ENCODE measurements around the gene MGAT5. TPM values are rescaled to one million over a fixed set of nuclear protein-coding genes. Genes with fewer than 3 reads are reported as not detected.
A peak's percentile ranks its signal among the peaks of the same experiment; 100 is the strongest.

The MGAT5 gene
- total and polyA plus RNA-seq, 5 experiments from 2014 or later, result 3.6 to 61.1 (median 5.8) TPM

- Mint-ChIP-seq H3K27ac (no peak overlapping the region), H3K27me3 (no peaks in the 10 kb centered on the region), H3K4me1 (peaks cover 6 to 7% (median 7%) of the 10 kb centered on the region in 4 donors), H3K9me3 (no peaks in the 10 kb centered on the region), H3K36me3 (peaks cover 0 to 17% (median 16%) of the 10 kb centered on the region in 3 donors), H3K4me3 (no peak overlapping the region)
- DNase-seq, result no peak
- ATAC-seq, result no peak
- POLR2A ChIA-PET, result no interaction called here
Measured at GRCh38 chr2:134386310-134386709, 132.4 kb downstream of the MGAT5 start.

- Mint-ChIP-seq H3K27ac (no peak overlapping the region), H3K27me3 (no peaks in the 10 kb centered on the region)
Measured at GRCh38 chr2:134389381-134389780, 135.5 kb downstream of the MGAT5 start.

GRCh38 chr2:134391751-134392160, 137.9 kb downstream of the MGAT5 start:
- Mint-ChIP-seq H3K36me3 (peaks cover 0 to 10% (median 9%) of the 10 kb centered on the region in 3 donors), H3K27ac (peak overlapping the region in 3 of 10 donors; percentile 49 to 55 (median 53)), H3K9me3 (no peaks in the 10 kb centered on the region), H3K4me1 (peaks cover 12 to 18% (median 16%) of the 10 kb centered on the region in 4 donors), H3K4me3 (no peak overlapping the region), H3K27me3 (no peaks in the 10 kb centered on the region)
- ATAC-seq, result no peak
- POLR2A ChIA-PET, result no interaction called here
- no peak for DNase-seq

More at GRCh38 chr2:134389381-134389780, 135.5 kb downstream of the MGAT5 start:
- Mint-ChIP-seq H3K36me3 (peaks cover 0 to 17% (median 7%) of the 10 kb centered on the region in 3 donors), H3K4me1 (peaks cover 12 to 18% (median 15%) of the 10 kb centered on the region in 4 donors), H3K4me3 (no peak overlapping the region), H3K9me3 (no peaks in the 10 kb centered on the region)
- no peak for ATAC-seq
- POLR2A ChIA-PET, result no interaction called here
- no peak for DNase-seq

- peak overlapping the region in 1 of 10 donors; percentile 16 for H3K27ac Mint-ChIP-seq
- POLR2A ChIA-PET, result no interaction called here
- no peaks in the 10 kb centered on the region for H3K27me3 Mint-ChIP-seq
- H3K36me3 Mint-ChIP-seq, result peaks cover 0 to 11% (median 7%) of the 10 kb centered on the region in 3 donors
- no peak for ATAC-seq
- no peak overlapping the region for H3K4me3 Mint-ChIP-seq
- no peak for DNase-seq
- H3K4me1 Mint-ChIP-seq, result peaks cover 12 to 18% (median 16%) of the 10 kb centered on the region in 4 donors
- H3K9me3 Mint-ChIP-seq, result no peaks in the 10 kb centered on the region
Measured at GRCh38 chr2:134392442-134393074, 138.7 kb downstream of the MGAT5 start.

- peaks cover 0 to 14% (median 3%) of the 10 kb centered on the region in 3 donors for H3K36me3 Mint-ChIP-seq
- H3K27me3 Mint-ChIP-seq, result no peaks in the 10 kb centered on the region
- no peak for ATAC-seq
Measured at GRCh38 chr2:134393075-134393461, 139.2 kb downstream of the MGAT5 start.

GRCh38 chr2:134395779-134396178, 141.9 kb downstream of the MGAT5 start:
- H3K27ac Mint-ChIP-seq, result peak overlapping the region in 1 of 10 donors; percentile 69
- H3K36me3 Mint-ChIP-seq, result peaks cover 0 to 21% (median under 1%) of the 10 kb centered on the region in 3 donors
- H3K4me3 Mint-ChIP-seq, result no peak overlapping the region
- DNase-seq (no peak), ATAC-seq (no peak)
- H3K27me3 Mint-ChIP-seq, result no peaks in the 10 kb centered on the region
- peaks cover 10 to 16% (median 15%) of the 10 kb centered on the region in 4 donors for H3K4me1 Mint-ChIP-seq
- H3K9me3 Mint-ChIP-seq, result no peaks in the 10 kb centered on the region
- POLR2A ChIA-PET, result no interaction called here

More at GRCh38 chr2:134393075-134393461, 139.2 kb downstream of the MGAT5 start:
- POLR2A ChIA-PET, result no interaction called here
- Mint-ChIP-seq H3K4me3 (no peak overlapping the region), H3K4me1 (peaks cover 12 to 18% (median 16%) of the 10 kb centered on the region in 4 donors), H3K9me3 (no peaks in the 10 kb centered on the region), H3K27ac (no peak overlapping the region)
- no peak for DNase-seq

GRCh38 chr2:134396493-134396892, 142.6 kb downstream of the MGAT5 start:
- Mint-ChIP-seq H3K9me3 (no peaks in the 10 kb centered on the region), H3K36me3 (peaks cover 0 to 21% (median 0%) of the 10 kb centered on the region in 3 donors), H3K4me1 (peaks cover 7 to 10% (median 9%) of the 10 kb centered on the region in 4 donors), H3K27me3 (no peaks in the 10 kb centered on the region), H3K27ac (peak overlapping the region in 1 of 10 donors; percentile 38), H3K4me3 (no peak overlapping the region)
- no peak for ATAC-seq
- POLR2A ChIA-PET, result no interaction called here
- DNase-seq, result no peak

- H3K4me1 Mint-ChIP-seq, result peaks cover 0 to 8% (median 3%) of the 10 kb centered on the region in 4 donors
- ATAC-seq (no peak), DNase-seq (no peak)
- peak overlapping the region in 3 of 10 donors; percentile 20 to 59 (median 52) for H3K27ac Mint-ChIP-seq
- no peaks in the 10 kb centered on the region for H3K27me3 Mint-ChIP-seq
- H3K4me3 Mint-ChIP-seq, result peak overlapping the region in 1 of 10 donors; percentile 4
- peaks cover 0 to 22% (median 0%) of the 10 kb centered on the region in 3 donors for H3K36me3 Mint-ChIP-seq
- no peaks in the 10 kb centered on the region for H3K9me3 Mint-ChIP-seq
- POLR2A ChIA-PET, result no interaction called here
Measured at GRCh38 chr2:134397146-134397896, 143.4 kb downstream of the MGAT5 start.

GRCh38 chr2:134398300-134398699, 144.4 kb downstream of the MGAT5 start:
- no peak for ATAC-seq
- POLR2A ChIA-PET, result interaction anchor here (1.4 kb wide), 1 partner anchor 13 kb away, joined by 3 read pairs; no protein-coding TSS in a partner anchor
- H3K9me3 Mint-ChIP-seq, result no peaks in the 10 kb centered on the region
- H3K4me1 Mint-ChIP-seq, result peaks cover 0 to 6% (median 2%) of the 10 kb centered on the region in 4 donors
- H3K27ac Mint-ChIP-seq, result peak overlapping the region in 1 of 10 donors; percentile 55
- H3K36me3 Mint-ChIP-seq, result peaks cover 0 to 32% (median 3%) of the 10 kb centered on the region in 3 donors
- H3K27me3 Mint-ChIP-seq, result no peaks in the 10 kb centered on the region
- no peak for DNase-seq
- no peak overlapping the region for H3K4me3 Mint-ChIP-seq

- H3K4me1 Mint-ChIP-seq, result peaks cover 0 to 8% (median 2%) of the 10 kb centered on the region in 4 donors
- H3K27ac Mint-ChIP-seq, result no peak overlapping the region
- POLR2A ChIA-PET, result interaction anchor here (1.4 kb wide), 1 partner anchor 13 kb away, joined by 3 read pairs; no protein-coding TSS in a partner anchor
- H3K27me3 Mint-ChIP-seq, result no peaks in the 10 kb centered on the region
- ATAC-seq, result no peak
- peaks cover 0 to 40% (median 3%) of the 10 kb centered on the region in 3 donors for H3K36me3 Mint-ChIP-seq
- DNase-seq, result no peak
- no peak overlapping the region for H3K4me3 Mint-ChIP-seq
- H3K9me3 Mint-ChIP-seq, result no peaks in the 10 kb centered on the region
Measured at GRCh38 chr2:134399096-134399495, 145.2 kb downstream of the MGAT5 start.

- H3K4me1 Mint-ChIP-seq, result peaks cover 0 to 9% (median 2%) of the 10 kb centered on the region in 4 donors
- H3K27ac Mint-ChIP-seq, result peak overlapping the region in 1 of 10 donors; percentile 39
- no peaks in the 10 kb centered on the region for H3K9me3 Mint-ChIP-seq
- ATAC-seq (no peak), DNase-seq (no peak)
- no peaks in the 10 kb centered on the region for H3K27me3 Mint-ChIP-seq
- POLR2A ChIA-PET, result no interaction called here
- no peak overlapping the region for H3K4me3 Mint-ChIP-seq
- H3K36me3 Mint-ChIP-seq, result peaks cover 0 to 54% (median 5%) of the 10 kb centered on the region in 3 donors
Measured at GRCh38 chr2:134401081-134401497, 147.2 kb downstream of the MGAT5 start.

- H3K4me1 Mint-ChIP-seq, result peaks cover 0 to 11% (median 5%) of the 10 kb centered on the region in 4 donors
Measured at GRCh38 chr2:134401789-134402188, 147.9 kb downstream of the MGAT5 start.

GRCh38 chr2:134402410-134402809, 148.5 kb downstream of the MGAT5 start:
- H3K4me3 Mint-ChIP-seq, result no peak overlapping the region
- no peaks in the 10 kb centered on the region for H3K27me3 Mint-ChIP-seq
- ATAC-seq, result no peak
- H3K9me3 Mint-ChIP-seq, result no peaks in the 10 kb centered on the region
- POLR2A ChIA-PET, result no interaction called here
- DNase-seq, result no peak
- H3K36me3 Mint-ChIP-seq, result peaks cover 0 to 52% (median 5%) of the 10 kb centered on the region in 3 donors
- H3K27ac Mint-ChIP-seq, result peak overlapping the region in 3 of 10 donors; percentile 21 to 74 (median 43)
- peaks cover 3 to 12% (median 5%) of the 10 kb centered on the region in 4 donors for H3K4me1 Mint-ChIP-seq

More at GRCh38 chr2:134401789-134402188, 147.9 kb downstream of the MGAT5 start:
- DNase-seq, result no peak
- Mint-ChIP-seq H3K27me3 (no peaks in the 10 kb centered on the region), H3K9me3 (no peaks in the 10 kb centered on the region), H3K36me3 (peaks cover 0 to 54% (median 5%) of the 10 kb centered on the region in 3 donors), H3K27ac (no peak overlapping the region), H3K4me3 (no peak overlapping the region)
- ATAC-seq, result no peak
- POLR2A ChIA-PET, result no interaction called here

Measured in naive thymus-derived CD8-positive, alpha-beta T cell (primary cell).